GM04504 (cell line): Measurements from ENCODE around the gene SEMA3C.

ENCODE experiments used
- DNase-seq: peaks from one replicate; pipeline ENCODE4 v3.0.0-alpha.2; 2012; ENCODE audit warnings: low read depth

Gene SEMA3C

GRCh38 chr7:80734011-80734410, 184.8 kb downstream of the SEMA3C start:
- no peak for DNase-seq

DNA sequence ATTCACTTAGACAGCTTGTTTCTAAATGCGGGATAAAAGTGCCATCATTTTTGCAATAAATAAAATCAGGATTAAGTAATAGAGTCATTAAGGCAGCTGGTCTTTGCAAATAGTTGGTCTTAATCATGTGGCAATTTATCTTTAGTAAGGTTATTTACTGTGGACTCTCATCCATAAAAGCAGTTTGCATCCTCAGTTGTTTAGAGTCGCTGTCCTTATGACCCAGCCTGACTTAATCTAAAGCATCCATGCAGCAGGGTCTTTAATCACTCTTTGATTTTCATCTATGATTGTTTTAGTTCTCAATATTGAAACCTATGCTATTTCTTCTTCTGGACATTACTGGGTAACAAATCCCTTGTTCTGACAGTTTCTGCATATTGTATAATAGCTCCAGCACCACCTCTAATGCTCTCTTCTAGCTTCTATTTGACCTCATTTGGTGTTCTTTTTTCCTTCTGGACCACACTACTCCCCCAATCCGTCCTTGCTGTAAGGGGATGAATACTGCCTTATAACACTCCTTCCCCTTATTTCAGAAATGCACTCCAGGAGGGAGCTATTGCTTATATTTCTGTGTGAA, 185.4 kb downstream of the SEMA3C start:
- DNase-seq = no peak

DNA sequence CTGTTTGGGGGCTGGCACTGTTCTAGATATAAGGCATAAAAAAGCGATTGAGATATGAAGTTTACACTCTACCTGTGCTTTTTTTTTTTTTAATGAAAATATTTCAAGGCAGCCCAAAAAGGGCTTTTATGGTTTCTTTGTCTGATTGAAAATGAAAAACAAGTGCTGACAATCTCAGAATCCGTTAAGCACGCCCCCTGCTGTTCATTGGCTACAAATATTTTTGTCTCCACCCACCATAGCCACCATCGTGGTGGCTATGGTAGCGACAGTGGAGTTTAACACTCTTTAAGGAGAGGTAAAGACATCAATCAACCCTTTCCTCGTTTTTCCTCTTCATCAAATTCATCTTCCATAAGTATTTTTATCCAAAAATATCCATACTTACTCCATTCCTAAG, 186.2 kb downstream of the SEMA3C start:
- no peak for DNase-seq

DNA sequence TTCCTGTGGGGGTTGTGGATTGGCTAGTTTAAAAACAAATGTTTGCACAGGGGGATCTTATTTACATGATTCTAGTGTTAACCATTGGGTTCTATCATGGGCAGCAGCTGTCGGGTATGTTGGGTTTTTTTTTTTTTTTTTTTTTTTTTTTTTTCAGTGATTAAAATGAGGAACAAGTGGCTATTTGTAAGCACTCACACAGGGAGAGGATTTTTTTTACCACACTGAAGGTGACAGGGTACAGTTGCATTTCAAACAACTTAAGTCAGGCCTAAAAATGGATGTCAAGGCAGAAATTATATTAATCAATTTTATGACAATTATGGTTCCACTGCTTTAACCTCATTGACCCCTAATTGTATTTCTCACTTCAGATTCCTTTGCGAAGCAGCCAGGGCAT, 187.6 kb downstream of the SEMA3C start:
- no peak for DNase-seq

- peak; percentile 71 for DNase-seq
Measured at GRCh38 chr7:80729591-80730320, 189.1 kb downstream of the SEMA3C start.

GRCh38 chr7:80726666-80727065, 192.2 kb downstream of the SEMA3C start:
- DNase-seq = no peak

DNA sequence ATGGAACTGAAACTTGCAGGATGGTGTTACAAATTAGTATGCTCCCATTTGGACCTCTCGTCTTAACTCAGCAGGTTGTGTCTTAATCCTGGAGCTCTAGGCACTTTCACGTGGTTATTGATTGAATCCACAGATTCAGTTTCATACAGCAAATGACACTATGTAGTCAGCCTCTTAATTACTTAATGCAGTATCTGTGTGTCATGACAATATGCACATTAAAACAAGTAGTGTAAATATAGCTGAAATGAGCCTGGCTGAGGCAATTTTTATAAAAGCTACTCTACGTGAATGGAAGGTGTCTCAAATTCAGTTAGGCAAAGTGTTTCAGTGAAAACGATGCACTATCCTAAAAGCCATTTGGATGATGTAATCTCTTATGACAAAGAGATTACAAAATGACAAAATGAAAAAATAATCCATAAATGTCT, 193.7 kb downstream of the SEMA3C start:
- DNase-seq = no peak

GRCh38 chr7:80724249-80724871, 194.5 kb downstream of the SEMA3C start:
- peak; percentile 95 for DNase-seq

GRCh38 chr7:80722616-80723195, 196.1 kb downstream of the SEMA3C start:
- DNase-seq = peak; percentile 99

- no peak for DNase-seq
Measured at GRCh38 chr7:80721883-80722615, 196.8 kb downstream of the SEMA3C start.

GRCh38 chr7:80720146-80720545, 198.7 kb downstream of the SEMA3C start:
- no peak for DNase-seq

DNA sequence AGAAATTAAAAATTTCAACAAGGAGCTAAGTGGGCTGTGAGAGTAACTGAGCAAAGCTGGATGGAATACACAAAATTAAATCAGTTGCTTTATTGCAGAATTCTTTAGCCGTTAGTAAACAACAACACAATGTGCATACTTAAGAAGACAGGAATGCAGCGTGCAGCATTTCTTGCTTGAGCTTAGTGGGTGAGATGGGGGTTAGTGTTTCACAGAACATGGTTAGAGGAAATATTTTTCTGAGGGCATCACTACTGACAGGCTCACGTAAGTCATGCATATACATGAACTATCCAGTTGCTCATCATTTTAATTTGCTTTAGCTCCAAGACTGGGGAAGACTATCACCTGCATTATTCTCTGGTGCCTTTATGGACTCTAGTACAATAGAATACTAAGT, 199.6 kb downstream of the SEMA3C start:
- DNase-seq = no peak

DNA sequence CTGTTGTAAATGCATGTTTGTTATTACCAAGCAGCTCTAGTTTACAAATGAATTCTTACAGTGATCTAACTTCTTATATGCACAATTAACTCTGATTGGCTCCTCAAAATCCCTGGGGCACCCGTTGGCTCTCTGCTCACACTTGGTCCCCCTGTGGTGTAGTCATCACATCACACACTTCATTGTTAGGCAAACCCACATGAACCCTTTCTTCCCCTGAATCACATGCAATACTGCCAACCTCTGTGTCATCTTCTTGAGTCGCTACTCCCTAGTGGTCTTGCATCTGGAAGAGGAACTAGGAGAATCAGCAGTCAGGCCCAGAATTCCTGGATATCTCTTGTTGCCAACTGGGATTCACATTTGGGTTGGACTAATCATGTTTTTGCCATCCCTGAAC, 207.3 kb downstream of the SEMA3C start:
- DNase-seq = no peak

- DNase-seq = no peak
Measured at GRCh38 chr7:80708123-80708522, 210.7 kb downstream of the SEMA3C start.

DNA sequence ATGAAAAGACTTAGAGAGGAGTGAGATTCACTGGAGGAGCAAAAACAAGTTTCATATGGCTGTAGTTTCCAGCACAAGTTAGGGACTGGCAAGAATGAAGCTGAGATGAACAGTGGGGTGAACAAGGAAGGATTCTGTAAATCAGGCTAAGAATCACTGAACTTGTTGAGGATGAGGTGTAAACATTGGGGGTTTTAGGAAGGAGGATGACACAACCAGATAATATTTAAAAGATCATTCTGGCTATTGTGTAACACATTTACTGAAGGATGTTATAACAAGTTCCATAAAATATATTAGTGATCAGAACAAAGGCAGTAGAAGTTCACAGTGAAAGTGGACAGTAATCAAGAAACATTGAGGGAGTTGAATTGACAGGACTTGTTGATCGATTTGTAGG, 211.5 kb downstream of the SEMA3C start:
- DNase-seq = no peak

DNA sequence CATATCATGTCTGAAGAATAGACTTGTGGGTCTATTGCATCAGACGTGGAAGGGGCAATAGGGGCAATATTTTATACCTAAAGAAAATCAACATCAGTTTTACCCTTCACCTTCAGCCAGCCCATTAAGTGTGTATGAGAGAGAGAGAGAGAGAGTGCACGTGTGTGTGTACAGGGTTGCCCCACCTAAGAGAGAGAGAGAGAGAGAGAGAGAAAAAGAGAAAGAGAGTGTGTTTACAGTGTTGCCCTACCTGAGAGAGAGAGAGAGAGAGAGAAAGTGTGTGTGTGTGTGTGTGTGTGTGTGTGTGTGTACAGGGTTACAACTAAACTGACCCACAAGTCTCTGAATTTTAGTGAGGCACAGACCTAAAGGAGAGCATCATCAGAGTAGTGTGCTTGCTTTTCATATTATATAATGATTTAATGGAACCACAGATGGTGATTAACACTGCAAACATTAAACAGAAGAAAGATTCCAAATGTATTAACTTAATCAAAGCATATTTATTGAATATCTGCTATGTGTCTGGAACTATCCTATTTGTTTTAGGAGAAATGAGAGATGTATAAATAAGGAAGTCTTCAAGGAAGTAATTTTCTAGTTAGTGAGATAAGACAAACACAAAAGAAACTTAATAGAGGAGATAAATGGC, 213.6 kb downstream of the SEMA3C start:
- no peak for DNase-seq

- no peak for DNase-seq
Measured at GRCh38 chr7:80703272-80703671, 215.6 kb downstream of the SEMA3C start.

DNA sequence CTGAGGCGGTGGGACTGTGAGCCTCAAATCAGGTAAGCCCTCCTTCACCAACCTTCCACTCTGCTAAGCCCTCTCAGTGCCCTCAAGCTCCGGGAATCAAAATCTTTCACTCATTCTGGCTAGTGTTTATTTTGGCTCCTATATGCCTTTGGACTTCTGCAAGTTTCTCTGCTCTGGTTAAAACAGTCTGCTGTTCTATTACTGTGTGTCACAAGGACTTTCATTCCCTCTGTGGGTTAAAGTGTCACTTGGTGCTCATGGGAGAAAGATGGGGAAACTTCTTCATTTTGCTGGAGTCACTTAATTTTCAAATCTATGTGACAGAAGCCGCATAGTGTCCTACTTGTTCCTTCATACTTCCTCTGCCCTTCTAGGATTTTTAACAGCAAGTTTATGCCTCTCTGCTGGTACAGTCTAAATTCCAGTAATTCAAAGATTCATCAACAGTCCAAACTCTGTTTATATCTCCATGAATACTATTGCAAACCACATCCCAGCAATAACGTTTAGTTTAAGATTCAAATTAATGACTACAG, 219.1 kb downstream of the SEMA3C start:
- DNase-seq = no peak

GRCh38 chr7:80699045-80699638, 219.7 kb downstream of the SEMA3C start:
- no peak for DNase-seq
